Upper lobe of left lung (tissue), 4 donors: ENCODE measurements around the gene CCDC33.

ENCODE experiments used
- CTCF ChIP-seq, 6 experiments: fragments of 450-650 bp in 4 of 6; fragments of 200-600 bp in 2 of 6; sonication (generic) in 2 of 6; IDR thresholded peaks; one replicate each; pipeline ENCODE4 v1.5.1; 2016 to 2019; ENCODE audit warnings: antibody characterized with exemption in 6 of 6
- POLR2A ChIP-seq, 4 donors: fragments of 450-650 bp; IDR thresholded peaks; one replicate each; pipeline ENCODE4 v1.5.1; 2016 to 2017; ENCODE audit warnings: antibody characterized with exemption in 4 of 4, mild to moderate bottlenecking in 2 of 4

GRCh38 chr15:74233373-74233772 is 2.8 kb upstream of the CCDC33 start:
- TF ChIP-seq POLR2A (IDR thresholded peaks at IDR 0.05) = no peak
- TF ChIP-seq CTCF (IDR thresholded peaks at IDR 0.05) = no peak
